Mammary epithelial cell (primary cell): ENCODE results near the gene NUP210L.

Experiments used
- EZH2 ChIP-seq: IDR thresholded peaks from 2 replicates; pipeline ENCODE4 v1.6.1; 2012; ENCODE audit warnings: low read length, inconsistent platforms, borderline replicate concordance
- TF ChIP-seq, protein P1 (sequence below), 2 donors: IDR thresholded peaks in 1 of 2; conservative IDR thresholded peaks in 1 of 2; 2 replicates each; pipeline ENCODE4 v1.5.1; 2011 to 2012; ENCODE audit warnings: inconsistent platforms in 2 of 2, low read length in 2 of 2, mild to moderate bottlenecking in 2 of 2, control low read depth in 1 of 2, low read depth in 1 of 2; ENCODE audit not compliant: insufficient read depth in 1 of 2; ENCODE audit errors: extremely low read depth in 1 of 2

DNA sequence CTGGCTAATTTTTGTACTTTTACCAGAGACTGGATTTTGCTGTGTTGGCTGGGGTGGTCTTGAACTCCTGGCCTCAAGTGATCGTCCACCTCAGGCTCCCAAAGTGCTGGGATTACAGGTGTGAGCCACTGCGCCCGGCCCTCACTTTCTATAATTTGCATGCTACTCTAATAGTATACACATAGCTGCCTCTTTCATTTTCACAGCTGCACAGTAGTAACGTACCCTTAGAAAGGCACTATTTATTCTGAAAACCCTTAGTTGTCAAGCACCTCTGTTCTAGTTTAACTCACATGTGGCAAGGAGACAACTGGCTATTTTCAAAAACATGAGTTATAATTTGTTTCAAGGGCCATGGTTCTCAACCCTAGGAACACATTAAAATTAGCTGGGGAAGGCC is 19.8 kb upstream of the NUP210L start:
- TF ChIP-seq, protein P1, sequence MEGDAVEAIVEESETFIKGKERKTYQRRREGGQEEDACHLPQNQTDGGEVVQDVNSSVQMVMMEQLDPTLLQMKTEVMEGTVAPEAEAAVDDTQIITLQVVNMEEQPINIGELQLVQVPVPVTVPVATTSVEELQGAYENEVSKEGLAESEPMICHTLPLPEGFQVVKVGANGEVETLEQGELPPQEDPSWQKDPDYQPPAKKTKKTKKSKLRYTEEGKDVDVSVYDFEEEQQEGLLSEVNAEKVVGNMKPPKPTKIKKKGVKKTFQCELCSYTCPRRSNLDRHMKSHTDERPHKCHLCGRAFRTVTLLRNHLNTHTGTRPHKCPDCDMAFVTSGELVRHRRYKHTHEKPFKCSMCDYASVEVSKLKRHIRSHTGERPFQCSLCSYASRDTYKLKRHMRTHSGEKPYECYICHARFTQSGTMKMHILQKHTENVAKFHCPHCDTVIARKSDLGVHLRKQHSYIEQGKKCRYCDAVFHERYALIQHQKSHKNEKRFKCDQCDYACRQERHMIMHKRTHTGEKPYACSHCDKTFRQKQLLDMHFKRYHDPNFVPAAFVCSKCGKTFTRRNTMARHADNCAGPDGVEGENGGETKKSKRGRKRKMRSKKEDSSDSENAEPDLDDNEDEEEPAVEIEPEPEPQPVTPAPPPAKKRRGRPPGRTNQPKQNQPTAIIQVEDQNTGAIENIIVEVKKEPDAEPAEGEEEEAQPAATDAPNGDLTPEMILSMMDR (conservative IDR thresholded peaks at IDR 0.05 in 1 of 2, IDR thresholded peaks at IDR 0.05 in 1 of 2; ENCODE audit: extremely low read depth in 1 of 2, insufficient read depth in 1 of 2, low read depth in 1 of 2, low read length in 2 of 2): no peak
- no peak for TF ChIP-seq EZH2
